RWPE1 (cell line): ENCODE results near the gene BAIAP2.

Experiments used
- CTCF ChIA-PET: fragments of 350-600 bp; sonication (Branson Sonifier 250); formaldehyde crosslinking; extraction: SDS; loops from one replicate; lab custom pipeline; 2021; lab: Yijun Ruan, JAX
- POLR2A ChIA-PET: fragments of 400-600 bp; formaldehyde crosslinking; extraction: SDS; loops from one replicate; lab custom pipeline; 2020; ENCODE audit warnings: antibody characterized with exemption; ENCODE audit not compliant: low non-redundant PET; lab: Yijun Ruan, JAX
- DNase-seq: peaks from one replicate; pipeline ENCODE4 v3.0.0; 2012; ENCODE audit warnings: low spot score
- H3K27ac ChIP-seq: fragments of 450-650 bp; 2 replicates; pipeline ENCODE4 v1.5.1; 2017
- CTCF ChIP-seq: fragments of 450-650 bp; conservative IDR thresholded peaks from 2 replicates; pipeline ENCODE4 v1.5.1; 2017; ENCODE audit warnings: low read depth, mild to moderate bottlenecking

BAIAP2 gene

GRCh38 chr17:81039854-81040758, 5.2 kb downstream of the BAIAP2 start:
- H3K27ac ChIP-seq: peak overlapping the region; percentile 98
- ChIA-PET CTCF (interaction anchor here (0.6 to 1.0 kb wide), 6 partner anchors 14 to 61 kb away, joined by 3 to 4 read pairs (median 3); no protein-coding TSS in a partner anchor), POLR2A (no interaction called here)
- no peak for TF ChIP-seq CTCF
- peak; percentile 70 for DNase-seq

DNA sequence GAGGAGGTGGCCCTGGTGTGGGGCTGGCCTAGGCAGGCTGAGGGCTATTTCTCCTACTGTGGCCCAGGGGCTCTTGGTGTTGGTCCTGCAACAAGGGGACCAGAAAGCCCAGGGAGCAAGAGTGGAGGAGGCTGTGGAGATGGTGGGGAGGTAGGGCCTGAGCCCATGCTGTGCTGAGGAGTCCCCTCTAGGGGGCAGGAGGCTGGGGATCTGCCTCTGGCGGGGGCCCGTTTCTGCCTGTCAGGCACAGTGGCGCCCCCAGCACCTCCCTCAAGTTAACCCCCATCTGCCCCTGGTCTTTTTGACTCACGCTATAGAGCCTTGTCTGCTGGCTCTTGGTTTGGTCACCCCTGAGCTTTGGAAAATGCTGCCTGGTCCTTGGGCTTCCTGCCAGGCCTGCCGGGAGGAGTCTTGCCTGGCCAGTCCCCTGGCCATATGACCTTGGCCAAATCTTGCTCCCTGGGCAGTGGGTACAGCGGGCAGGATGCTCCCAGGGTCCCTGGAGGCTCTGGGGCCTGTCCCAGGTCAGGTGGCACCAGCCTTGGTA, 5.9 kb downstream of the BAIAP2 start:
- no peak for DNase-seq
- H3K27ac ChIP-seq: peak overlapping the region; percentile 98
- ChIA-PET CTCF (interaction anchor here (0.5 to 1.0 kb wide), 5 partner anchors 11 to 56 kb away, joined by 3 to 4 read pairs (median 3); no protein-coding TSS in a partner anchor), POLR2A (no interaction called here)
- peak; percentile 46 for TF ChIP-seq CTCF

- DNase-seq: no peak
- POLR2A ChIA-PET: no interaction called here
- peak overlapping the region; percentile 98 for H3K27ac ChIP-seq
- no peak for TF ChIP-seq CTCF
- CTCF ChIA-PET: interaction anchor here (0.7 kb wide), 1 partner anchor 525 kb away, joined by 3 read pairs; no protein-coding TSS in a partner anchor
Measured at GRCh38 chr17:81042606-81043005, 7.7 kb downstream of the BAIAP2 start.

GRCh38 chr17:81043319-81043724, 8.4 kb downstream of the BAIAP2 start:
- peak overlapping the region; percentile 98 for H3K27ac ChIP-seq
- no peak for DNase-seq
- POLR2A ChIA-PET: no interaction called here
- CTCF ChIA-PET: interaction anchor here (2.2 kb wide), 1 partner anchor 54 kb away, joined by 12 read pairs; no protein-coding TSS in a partner anchor
- TF ChIP-seq CTCF: no peak

DNA sequence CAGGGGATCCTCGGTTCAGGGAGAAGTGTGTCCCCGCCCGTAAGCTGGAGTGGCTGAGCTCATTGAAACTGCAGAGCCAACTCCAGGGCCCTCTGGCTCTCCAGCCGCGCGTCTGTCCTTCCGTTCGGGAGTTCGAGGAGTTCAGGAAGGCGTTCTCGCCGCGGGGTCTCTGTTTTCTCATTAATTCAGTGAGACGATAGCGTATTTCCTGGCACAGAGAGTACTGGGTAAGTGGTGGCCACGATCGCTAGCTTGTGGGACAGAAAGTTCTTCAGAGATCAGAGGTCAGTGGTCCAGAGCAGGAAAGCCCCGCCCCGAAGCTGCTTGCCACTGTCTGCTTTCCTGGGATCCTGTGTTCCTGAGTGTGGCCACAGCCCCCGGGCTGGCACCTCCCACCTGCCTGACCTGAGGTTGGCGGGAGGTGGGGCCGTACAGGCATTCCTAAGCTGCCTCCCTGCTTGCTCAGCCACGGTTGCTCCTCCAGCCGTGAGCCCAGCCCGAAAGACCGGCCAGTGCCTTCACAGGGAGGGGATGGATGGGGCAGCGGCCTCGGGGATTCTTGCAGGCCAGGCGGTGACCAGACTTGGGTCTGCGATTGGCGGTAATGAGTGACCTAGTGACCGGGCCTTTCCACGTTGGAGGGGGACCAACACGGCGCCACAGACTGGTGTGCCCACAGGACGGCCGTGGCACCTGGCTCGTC, 8.9 kb downstream of the BAIAP2 start:
- POLR2A ChIA-PET: interaction anchor here (0.6 to 0.9 kb wide), 2 partner anchors 14 to 51 kb away, joined by 3 to 6 read pairs; no protein-coding TSS in a partner anchor
- TF ChIP-seq CTCF: no peak
- peak; percentile 92 for DNase-seq
- CTCF ChIA-PET: interaction anchor here (0.6 to 2.2 kb wide), 2 partner anchors 54 to 319 kb away, joined by 3 to 12 read pairs; no protein-coding TSS in a partner anchor
- peak overlapping the region; percentile 98 for H3K27ac ChIP-seq

DNA sequence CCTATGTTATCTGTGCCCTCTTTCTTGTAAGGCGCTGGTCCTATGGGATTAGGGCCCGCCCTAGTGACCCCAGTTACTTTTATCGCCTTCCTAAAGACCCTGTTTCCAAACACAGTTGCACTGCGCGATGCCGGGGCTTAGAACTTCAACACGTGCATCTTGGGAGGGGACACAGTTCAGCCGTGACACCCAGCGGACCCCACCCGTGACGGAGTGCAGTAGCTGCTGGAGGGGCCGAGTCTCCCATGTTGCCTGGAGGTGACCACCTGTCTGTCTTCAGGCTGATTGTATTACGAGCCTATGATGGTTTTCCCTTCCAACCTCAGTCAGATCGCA, 9.4 kb downstream of the BAIAP2 start:
- CTCF ChIA-PET: interaction anchor here (0.6 to 2.2 kb wide), 2 partner anchors 53 to 319 kb away, joined by 3 to 12 read pairs; no protein-coding TSS in a partner anchor
- no peak for DNase-seq
- POLR2A ChIA-PET: interaction anchor here (0.6 to 0.9 kb wide), 2 partner anchors 14 to 51 kb away, joined by 3 to 6 read pairs; no protein-coding TSS in a partner anchor
- no peak for TF ChIP-seq CTCF
- H3K27ac ChIP-seq: peak overlapping the region; percentile 98
